Heart left ventricle (tissue), 13 donors: ENCODE results near the gene ARMC6.

Experiments used
- CTCF ChIP-seq, 12 donors: fragments of 200-600 bp; sonication (generic) in 4 of 12; IDR thresholded peaks; one replicate each; pipeline versions ENCODE4 v1.5.0 to v1.8.0; 2018 to 2022; ENCODE audit warnings: antibody characterized with exemption in 12 of 12, mild to moderate bottlenecking in 5 of 12
- POLR2A ChIP-seq, 2 donors: fragments of 450-650 bp; IDR thresholded peaks; one replicate each; pipeline ENCODE4 v1.6.1; 2017; ENCODE audit warnings: antibody characterized with exemption in 2 of 2, mild to moderate bottlenecking in 2 of 2, moderate library complexity in 2 of 2
- donor health status: ischemic (EF 13 %, LVEDD 7.1; RV severe dilation, severe dysfunction).
- donor health status: DM: no; HTN: yes; CAD: no.
- donor health status: DM: no; HTN: no; CAD: no.
- donor health status: ischemic (EF 25% LVEDD 6.9; RV normal size, moderate dysfunction).
- donor health status: ischemic (EF 25% LVEDD 5.7; RV mildly dilated, moderate dysfunction).
- donor health status: ischemic (EF 35%, LVEDD 5.7; RV mildly dilated, moderate dysfunction).
- donor health status: nonischemic (EF 11% LVEDD 7.7; RV severe dilation, severe dysfunction).
- donor health status: DM: yes; HTN: yes; CAD: no.
- donor health status: PGD.
- donor health status: ischemic (EF 29% LVEDD 5.4; RV normal size, mild dysfunction).
- donor health status: nonischemic (EF 23%, LVEDD 6.1; RV moderate dilation, normal function).

- TF ChIP-seq CTCF (IDR thresholded peaks at IDR 0.05) (no peak), POLR2A (IDR thresholded peaks at IDR 0.05) (no peak)
Measured at GRCh38 chr19:19098084-19098702, 64.8 kb downstream of the ARMC6 start.
